H1 (cell line): ENCODE data around the gene TNFRSF6B.
A peak's percentile ranks its signal among the peaks of the same experiment; 100 is the strongest.

Experiments
- POLR2AphosphoS5 ChIP-seq: IDR thresholded peaks from 2 replicates; pipeline ENCODE4 v1.6.1; 2011; ENCODE audit warnings: low read depth, low read length
- RFX5 ChIP-seq: IDR thresholded peaks from 2 replicates; pipeline ENCODE4 v1.6.1; 2011; ENCODE audit warnings: low read depth, low read length, improper control_type of control experiment, borderline replicate concordance

DNA sequence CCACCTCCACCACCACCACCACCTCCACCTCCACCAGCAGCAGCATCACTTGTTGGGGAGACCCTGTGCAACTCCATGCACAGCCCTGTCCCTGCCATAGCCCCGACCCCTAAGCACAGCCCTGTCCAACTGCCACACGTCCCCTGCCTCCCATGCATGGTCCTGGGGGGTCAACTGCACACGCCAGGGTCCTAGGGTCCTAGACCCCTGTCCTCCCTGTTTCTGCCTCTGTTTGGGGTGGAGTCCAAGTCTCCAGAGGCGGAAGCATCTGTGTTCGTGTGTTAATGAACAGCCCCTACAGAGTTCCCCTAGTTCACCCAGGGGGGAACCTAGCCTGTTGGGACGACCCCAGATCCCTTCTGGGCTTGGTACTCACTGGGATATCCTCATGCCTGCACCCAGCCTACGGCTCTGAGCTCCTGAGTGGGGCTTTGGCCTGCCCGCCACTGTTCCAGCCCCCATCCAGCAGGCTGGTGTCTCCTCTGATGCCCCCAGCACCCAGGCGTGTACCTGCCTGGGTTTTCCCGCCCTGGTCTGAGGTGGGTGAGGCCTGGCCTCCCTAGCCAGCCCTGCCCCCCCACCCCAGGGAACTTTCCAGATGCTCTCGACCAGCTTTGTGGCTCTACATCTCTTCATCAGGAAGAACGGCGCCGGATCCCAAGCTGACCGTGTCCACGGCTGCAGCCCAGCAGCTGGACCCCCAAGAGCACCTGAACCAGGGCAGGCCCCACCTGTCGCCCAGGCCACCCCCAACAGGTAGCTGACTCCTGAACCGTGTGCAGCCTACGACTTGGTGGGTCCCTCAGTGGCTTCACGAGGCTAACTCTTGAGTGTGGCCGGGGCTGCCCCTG is 2.5 kb upstream of the TNFRSF6B start:
- TF ChIP-seq POLR2AphosphoS5 (peak; percentile 28; the same call in 1 of the 2 replicates), RFX5 (no peak)
